GM19238 (cell line): ENCODE measurements around the gene COQ7.

ENCODE experiments used
- DNase-seq: peaks from one replicate; pipeline ENCODE4 v3.0.0; 2011; ENCODE audit warnings: low spot score; ENCODE audit not compliant: insufficient read length

Gene COQ7

DNA sequence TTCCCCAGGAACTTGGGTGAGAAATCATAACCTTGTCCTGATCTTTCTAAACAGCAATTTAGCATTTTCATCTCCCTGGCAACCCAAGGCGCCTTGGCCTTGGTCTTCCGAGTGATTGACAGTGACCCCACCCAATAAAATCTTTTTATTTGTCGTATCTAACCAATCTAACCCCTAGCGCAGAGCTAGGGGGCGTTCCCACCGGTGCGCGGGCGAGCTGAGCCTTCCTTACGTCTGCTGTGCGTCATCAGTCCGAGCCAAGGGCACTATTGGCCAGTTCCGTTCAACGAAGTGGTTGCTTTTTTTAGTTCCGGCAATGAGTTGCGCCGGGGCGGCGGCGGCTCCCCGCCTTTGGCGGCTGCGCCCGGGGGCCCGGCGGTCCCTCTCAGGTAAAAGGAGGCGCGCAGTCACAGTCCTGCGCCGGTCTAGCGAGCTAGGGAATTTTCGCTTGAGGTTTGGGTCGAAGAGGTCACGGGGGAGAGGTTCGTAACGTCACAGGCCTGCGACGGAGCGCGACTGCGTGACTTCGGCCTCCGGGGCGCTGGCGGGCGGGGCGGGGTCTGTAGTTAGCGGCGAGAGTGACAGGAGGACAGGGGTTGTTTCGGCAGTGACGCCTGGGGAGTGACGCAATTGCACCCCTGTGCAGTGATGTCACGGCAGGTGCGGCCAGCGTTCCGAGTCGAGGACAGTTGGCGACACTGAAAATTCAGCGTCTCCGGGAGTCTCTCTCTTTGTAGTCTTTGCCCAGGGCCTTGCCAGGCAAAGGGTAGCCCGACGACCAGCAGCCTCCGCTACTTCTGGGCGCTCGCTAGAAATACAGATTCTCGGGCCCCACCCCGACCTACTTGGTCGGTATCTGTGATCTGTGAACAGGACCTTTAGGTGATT lies at the start of gene COQ7:
Gene COQ7 (plus strand): TSS at position 266 of the 888 bp plus-strand sequence. CDS start 51 bp downstream, at position 317.
- DNase-seq = peak; percentile 93

DNA sequence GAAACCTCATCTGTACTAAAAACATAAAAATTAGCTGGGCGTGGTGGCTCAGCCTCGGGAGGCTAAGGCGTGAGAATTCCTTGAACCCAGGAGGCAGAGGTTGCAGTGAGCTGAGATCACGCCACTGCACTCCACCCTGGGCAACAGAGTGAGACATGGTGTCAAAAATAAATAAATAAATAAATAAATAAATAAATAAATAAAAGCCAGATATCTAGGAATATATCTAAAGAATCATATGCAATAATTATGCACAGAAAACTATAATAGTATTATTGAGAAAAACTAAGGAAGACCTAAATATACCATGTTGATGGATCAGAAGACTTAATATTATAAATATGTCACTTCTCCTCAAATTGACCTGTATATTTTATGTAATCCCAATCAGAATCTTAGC lies 46.7 kb upstream of the COQ7 start:
- no peak for DNase-seq

DNA sequence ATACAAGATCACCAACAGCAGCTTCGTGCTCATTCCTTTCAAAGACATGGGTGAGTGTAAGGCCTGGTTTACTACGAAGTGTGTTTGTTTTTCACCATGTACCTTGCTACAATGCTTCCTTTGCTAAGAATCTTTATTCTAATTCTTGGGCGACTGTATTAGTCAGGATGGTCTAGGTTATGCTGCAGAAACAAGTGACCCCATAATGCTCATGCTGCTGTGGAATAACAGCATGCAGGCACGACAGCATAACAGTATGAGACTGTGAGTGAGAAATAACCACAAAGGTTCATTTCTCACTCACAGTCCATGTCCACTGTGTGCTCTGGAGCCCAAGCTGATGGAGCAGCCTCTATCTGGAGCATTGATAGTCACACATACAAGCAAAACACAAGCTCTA lies 45.7 kb upstream of the COQ7 start:
- DNase-seq = no peak

DNA sequence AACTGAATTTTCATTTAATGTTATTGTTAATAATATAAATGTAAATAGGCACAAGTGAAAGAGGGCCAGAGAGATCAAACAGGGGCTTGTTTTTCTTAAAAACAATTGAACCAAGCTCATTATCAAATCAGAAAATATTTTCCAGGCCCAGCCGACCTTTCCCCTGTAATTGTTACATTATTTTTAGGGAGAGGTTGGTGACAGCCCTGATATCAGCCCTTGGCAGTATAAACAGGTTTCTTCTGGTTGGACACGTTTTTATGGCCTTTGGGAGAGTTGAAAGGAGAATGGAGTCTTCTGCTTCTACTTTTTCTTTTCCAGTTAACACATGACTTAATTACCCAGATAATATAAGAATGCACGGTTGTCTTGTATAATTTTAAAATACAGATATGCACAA lies 40.0 kb upstream of the COQ7 start:
- DNase-seq = no peak

DNA sequence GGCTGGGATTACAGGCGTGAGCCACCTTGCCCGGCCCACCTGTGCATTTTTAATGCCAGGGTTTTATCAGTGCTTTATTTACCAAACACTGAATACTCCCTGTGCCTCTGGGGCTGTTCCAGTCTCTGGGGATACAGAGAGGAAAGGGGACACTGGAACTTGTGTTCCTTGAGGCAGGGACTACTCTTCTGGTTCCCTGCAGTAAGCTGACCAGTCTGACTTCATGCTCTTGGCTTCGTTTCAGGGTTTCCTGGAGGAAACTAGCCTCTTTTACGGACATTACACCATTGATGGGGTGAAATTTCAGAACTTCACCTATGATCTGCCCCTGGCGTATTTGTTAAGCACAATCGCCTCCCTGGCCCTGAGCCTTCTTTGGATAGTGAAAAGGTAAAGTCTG lies 37.4 kb upstream of the COQ7 start:
- DNase-seq = no peak

DNA sequence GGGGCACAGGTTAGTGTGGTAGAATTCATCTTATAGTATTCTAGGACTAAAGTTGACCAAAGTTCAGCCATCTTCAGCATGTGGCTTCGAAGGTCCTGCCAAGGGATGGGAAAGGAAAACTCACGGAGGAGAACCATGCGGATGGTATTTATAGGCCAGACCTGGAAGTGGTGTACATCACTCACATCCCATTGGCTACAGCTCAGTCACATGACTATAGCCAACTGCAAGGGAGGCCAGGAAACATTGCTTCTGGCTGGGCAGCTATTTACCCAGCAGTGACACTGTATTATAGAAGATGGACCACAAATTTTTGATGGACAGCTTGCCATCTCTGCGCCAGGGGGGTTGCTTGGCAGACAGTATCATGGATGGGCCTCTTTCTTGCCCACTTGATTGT lies 35.7 kb upstream of the COQ7 start:
- DNase-seq = no peak

GRCh38 chr16:19033761-19034160 lies 33.7 kb upstream of the COQ7 start:
- DNase-seq = no peak

DNA sequence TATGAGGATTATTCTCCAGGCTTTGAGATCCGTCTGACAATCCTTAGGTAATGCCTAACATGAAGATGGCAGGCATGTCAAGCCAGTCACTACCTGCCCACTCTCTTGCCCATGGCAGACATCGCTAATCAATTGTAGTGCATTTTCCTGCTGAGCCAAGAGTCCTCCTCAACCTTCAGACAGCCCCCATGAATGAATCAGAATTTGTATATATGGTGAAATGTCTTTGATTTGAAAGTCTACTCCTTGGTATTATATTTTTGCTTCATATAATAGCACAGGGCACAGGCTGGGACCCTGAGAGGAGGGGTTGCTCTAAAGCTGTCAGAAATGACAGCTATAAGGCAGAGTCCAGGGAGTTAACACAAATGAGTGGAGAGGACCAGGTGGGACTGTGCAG lies 27.0 kb upstream of the COQ7 start:
- DNase-seq = no peak

- DNase-seq = no peak
Measured at GRCh38 chr16:19044769-19045168, 22.6 kb upstream of the COQ7 start.

GRCh38 chr16:19046062-19046461 lies 21.4 kb upstream of the COQ7 start:
- DNase-seq = no peak

- DNase-seq = no peak
Measured at GRCh38 chr16:19062706-19063105, 4.7 kb upstream of the COQ7 start.

- no peak for DNase-seq
Measured at GRCh38 chr16:19066988-19067348, 446 bp upstream of the COQ7 start.

DNA sequence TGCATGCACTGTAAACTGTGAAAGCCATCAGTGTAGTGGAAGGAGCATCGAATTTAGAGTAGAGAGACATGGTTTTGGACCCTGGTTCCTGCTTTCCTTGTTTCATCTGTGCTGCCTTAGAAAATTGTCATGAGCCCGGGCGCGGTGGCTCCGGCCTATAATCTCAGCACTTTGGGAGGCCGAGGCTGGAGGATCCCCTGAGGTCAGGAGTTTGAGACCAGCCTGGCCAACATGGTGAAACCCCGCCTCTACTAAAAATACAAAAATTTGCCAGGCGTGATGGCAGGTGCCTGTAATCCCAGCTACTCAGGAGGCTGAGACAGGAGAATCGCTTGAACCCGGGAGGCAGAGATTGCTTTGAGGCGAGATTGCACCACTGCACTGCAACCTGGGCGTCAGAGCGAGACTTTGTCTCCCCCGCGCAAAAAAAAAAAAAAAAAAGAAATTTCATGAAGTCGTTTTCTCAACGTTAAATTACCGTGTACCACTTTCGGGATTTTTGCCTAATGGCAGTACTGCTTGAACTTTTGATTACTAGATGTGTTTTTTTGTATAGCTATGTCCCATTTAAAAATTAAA lies 912 bp downstream of the COQ7 start:
- DNase-seq = no peak

GRCh38 chr16:19071811-19072777 lies 4.7 kb downstream of the COQ7 start:
- no peak for DNase-seq

DNA sequence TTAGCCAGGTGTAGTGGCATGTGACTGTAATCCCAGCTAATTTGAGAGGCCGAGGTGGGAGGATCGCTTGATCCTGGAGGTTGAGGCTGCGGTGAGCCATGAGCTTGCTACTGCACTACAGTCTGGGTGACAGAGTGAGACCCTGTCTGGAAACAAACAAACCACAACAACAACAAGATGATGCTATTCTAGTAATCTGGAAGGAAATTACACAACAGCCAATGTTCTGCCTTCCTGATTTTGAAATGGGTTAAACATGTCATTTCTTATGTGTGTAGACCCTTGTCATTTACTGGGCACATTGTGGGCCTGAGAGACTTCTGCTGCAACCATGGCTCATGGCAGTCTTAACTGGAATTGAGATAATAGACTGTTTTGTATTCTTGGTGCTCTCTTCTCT lies 5.9 kb downstream of the COQ7 start:
- no peak for DNase-seq

GRCh38 chr16:19073863-19074262 lies 6.4 kb downstream of the COQ7 start:
- DNase-seq = no peak

GRCh38 chr16:19075511-19075910 lies 8.1 kb downstream of the COQ7 start:
- no peak for DNase-seq

- no peak for DNase-seq
Measured at GRCh38 chr16:19077879-19078278, 10.5 kb downstream of the COQ7 start.

DNA sequence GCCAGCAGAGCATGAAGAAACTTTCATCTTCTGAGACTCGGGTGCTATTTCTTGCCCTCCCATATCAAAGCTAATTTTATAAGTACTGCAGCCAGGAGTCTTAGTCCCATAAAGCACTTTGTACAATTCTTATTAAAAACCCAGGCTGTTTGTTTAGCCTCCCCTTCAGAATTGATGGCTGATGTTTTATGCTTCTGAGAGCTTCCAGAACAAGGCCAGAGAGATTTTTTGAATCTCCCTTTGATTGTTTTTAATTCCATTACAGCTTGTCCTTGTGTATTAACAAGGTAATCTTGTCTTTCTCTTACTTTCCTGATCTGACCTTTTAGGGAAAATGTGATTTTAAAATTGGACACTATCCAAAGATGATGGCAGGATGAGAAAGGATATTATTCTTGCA lies 16.3 kb downstream of the COQ7 start:
- no peak for DNase-seq

DNA sequence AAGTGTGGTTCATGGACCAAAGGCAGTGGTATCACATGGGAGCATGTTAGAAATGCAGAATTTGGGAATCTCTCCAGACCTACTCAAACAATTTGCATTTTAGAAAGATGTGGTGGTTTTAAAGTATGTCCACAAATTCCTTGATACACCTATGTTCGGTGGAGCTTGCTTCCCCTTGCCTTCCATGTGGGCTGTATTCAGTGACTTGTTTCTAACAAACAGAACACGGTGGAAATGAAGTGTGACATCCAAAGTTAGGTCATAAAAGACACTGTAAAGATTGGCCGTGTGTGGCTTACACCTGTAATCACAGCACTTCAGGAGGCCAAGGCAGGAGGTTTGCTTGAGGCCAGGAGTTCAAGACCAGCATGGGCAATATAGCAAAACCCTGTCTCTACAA lies 16.7 kb downstream of the COQ7 start:
- DNase-seq = no peak

DNA sequence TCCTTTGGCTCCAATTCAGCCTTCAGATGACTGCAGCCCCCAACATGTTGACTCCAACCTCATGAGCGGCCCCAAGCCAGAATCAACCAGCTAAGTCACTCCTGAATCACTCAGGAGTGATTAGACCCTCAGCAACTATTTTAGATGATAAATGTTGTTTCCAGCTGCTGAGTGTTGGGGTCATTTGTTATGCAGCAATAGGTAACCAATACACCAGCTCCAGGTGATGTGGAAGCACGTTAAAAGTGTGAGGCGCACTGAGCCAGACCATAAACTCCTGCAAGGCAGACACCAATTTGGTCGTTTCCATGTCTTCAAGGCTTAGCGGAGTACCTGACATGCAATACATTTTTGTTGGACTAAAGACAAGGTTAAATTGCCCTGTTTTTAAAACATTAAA lies 17.5 kb downstream of the COQ7 start:
- DNase-seq = no peak

DNA sequence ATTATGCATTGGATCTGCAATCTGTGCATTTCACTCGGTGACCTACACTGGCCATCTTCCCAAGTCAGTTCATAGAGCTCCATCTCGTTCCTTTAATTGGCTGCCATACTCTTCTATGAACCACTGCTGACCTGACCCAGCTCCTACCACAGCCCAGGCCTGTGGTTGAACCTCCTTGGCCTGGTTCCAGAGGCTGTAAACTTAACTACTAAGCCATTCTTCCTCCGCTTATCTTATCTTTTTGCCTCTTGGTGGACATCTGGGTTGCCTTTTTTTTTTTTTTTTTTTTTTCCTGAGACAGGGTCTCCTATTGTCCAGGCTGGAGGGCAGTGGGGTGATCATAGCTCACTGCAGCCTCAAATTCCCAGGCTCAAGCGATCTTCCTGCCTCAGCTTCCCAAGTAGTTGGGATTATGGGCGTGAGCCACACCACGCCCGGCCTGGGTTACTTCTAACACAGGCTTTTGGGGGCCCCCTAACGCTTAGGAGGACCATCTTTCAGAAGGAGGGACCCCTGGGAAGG lies 18.3 kb downstream of the COQ7 start:
- DNase-seq = no peak
